ENCODE measurements around the gene MEPE. TPM values are rescaled to one million over a fixed set of nuclear protein-coding genes. Genes with fewer than 3 reads are reported as not detected.

MEPE gene
- total RNA-seq, 2 donors from 2014 or later, result not detected

DNA sequence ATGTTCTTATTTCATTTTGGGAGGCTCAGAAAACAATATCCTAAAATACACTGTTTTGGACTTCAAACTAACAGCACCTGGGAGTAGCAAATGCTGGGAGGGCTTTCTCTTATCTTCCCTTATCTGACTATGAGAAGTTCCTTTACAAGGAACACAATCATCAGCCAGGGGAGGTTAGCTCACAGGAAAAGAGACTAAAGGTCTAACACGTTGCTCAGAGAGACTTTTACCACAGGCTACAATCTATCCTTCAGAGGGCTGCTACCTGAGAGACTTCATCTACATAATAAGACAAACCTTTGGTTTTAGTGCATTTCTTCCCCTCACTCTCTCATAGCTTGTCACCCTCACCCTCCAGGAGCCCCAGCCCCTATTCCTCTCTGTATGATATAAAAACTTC lies 35.8 kb downstream of the MEPE start:
- Histone ChIP-seq H3K9me3 (no peaks in the 10 kb centered on the region), H3K27me3 (replicated peaks; ENCODE audit: insufficient read depth) (no peaks in the 10 kb centered on the region), H3K27ac (no peak overlapping the region), H3K4me1 (ENCODE audit: control insufficient read depth in 1 of 2, low read depth in 2 of 2) (peaks cover 12 to 14% of the 10 kb centered on the region in 2 donors), H3K4me3 (no peak overlapping the region), H3K36me3 (no peaks in the 10 kb centered on the region)
- no peak for TF ChIP-seq CTCF (IDR thresholded peaks at IDR 0.05)
- DNase-seq (ENCODE audit: low spot score) (no peak), ATAC-seq (ENCODE audit: insufficient number of reproducible peaks, low FRiP score, low read depth) (no peak)

- no peak for DNase-seq (ENCODE audit: low spot score)
- H3K9me3 ChIP-seq, result no peaks in the 10 kb centered on the region
- ATAC-seq (ENCODE audit: insufficient number of reproducible peaks, low FRiP score, low read depth), result no peak
Measured at GRCh38 chr4:87872028-87872427, 39.3 kb downstream of the MEPE start.

GRCh38 chr4:87875191-87875590 lies 42.4 kb downstream of the MEPE start:
- H3K4me1 ChIP-seq (ENCODE audit: control insufficient read depth in 1 of 2, low read depth in 2 of 2), result peaks cover 12 to 14% of the 10 kb centered on the region in 2 donors
- no peak for DNase-seq (ENCODE audit: low spot score)
- no peaks in the 10 kb centered on the region for H3K36me3 ChIP-seq
- H3K27me3 ChIP-seq (replicated peaks; ENCODE audit: insufficient read depth), result no peaks in the 10 kb centered on the region
- no peak overlapping the region for H3K4me3 ChIP-seq
- no peak for ATAC-seq (ENCODE audit: insufficient number of reproducible peaks, low FRiP score, low read depth)
- H3K27ac ChIP-seq, result no peak overlapping the region
- H3K9me3 ChIP-seq, result no peaks in the 10 kb centered on the region
- TF ChIP-seq CTCF (IDR thresholded peaks at IDR 0.05), result no peak

More at GRCh38 chr4:87872028-87872427, 39.3 kb downstream of the MEPE start:
- TF ChIP-seq CTCF (IDR thresholded peaks at IDR 0.05), result no peak
- Histone ChIP-seq H3K27ac (peak overlapping the region in 1 of 2 donors; percentile 35), H3K4me1 (ENCODE audit: control insufficient read depth in 1 of 2, low read depth in 2 of 2) (peaks cover 12 to 14% of the 10 kb centered on the region in 2 donors), H3K36me3 (no peaks in the 10 kb centered on the region), H3K4me3 (no peak overlapping the region), H3K27me3 (replicated peaks; ENCODE audit: insufficient read depth) (no peaks in the 10 kb centered on the region)

DNA sequence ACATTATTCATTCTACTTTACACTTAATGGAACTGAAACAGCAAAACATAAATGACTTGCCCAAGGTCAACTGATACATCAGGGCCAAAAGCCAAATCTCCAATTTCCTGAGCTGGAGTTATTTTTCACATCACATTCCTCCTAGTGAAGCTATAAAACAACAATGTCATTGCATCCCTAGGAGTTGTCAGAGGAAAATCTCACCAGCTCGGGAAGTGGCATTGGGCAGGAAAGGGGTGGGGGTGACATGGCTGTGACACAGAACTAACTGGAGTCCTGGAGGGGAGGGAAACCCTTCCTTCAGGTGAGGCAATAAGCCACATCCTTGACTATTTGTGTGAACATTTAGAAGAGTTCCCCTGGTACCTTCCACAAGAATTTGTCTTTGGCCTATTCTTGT lies 47.3 kb downstream of the MEPE start:
- Histone ChIP-seq H3K9me3 (no peaks in the 10 kb centered on the region), H3K36me3 (no peaks in the 10 kb centered on the region), H3K4me3 (no peak overlapping the region), H3K27ac (no peak overlapping the region), H3K4me1 (ENCODE audit: control insufficient read depth in 1 of 2, low read depth in 2 of 2) (peaks cover 5 to 13% of the 10 kb centered on the region in 2 donors), H3K27me3 (replicated peaks; ENCODE audit: insufficient read depth) (no peaks in the 10 kb centered on the region)
- TF ChIP-seq CTCF (IDR thresholded peaks at IDR 0.05), result no peak
- no peak for DNase-seq (ENCODE audit: low spot score)
- ATAC-seq (ENCODE audit: insufficient number of reproducible peaks, low FRiP score, low read depth), result no peak

DNA sequence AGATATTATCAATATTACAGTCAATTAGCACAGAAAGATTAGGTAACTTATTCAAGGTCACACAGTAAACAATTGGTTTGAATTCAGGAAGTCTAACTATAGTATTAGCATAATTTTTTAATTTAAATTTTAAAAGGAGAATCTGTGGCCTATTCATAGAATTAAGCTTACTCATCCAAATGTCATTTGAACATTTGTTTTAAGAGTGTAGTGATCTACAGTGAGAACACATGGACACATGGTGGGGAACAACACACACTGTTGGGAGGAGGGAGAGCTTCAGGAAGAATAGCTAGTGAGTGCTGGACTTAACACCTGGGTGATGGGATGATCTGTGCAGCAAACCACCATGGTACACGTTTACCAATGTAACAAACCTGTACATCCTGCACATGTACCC lies 48.3 kb downstream of the MEPE start:
- no peaks in the 10 kb centered on the region for H3K9me3 ChIP-seq
- H3K27ac ChIP-seq, result no peak overlapping the region
- H3K27me3 ChIP-seq (replicated peaks; ENCODE audit: insufficient read depth), result no peaks in the 10 kb centered on the region
- peaks cover 5 to 13% of the 10 kb centered on the region in 2 donors for H3K4me1 ChIP-seq (ENCODE audit: control insufficient read depth in 1 of 2, low read depth in 2 of 2)
- TF ChIP-seq CTCF (IDR thresholded peaks at IDR 0.05), result no peak
- H3K36me3 ChIP-seq, result no peaks in the 10 kb centered on the region
- H3K4me3 ChIP-seq, result no peak overlapping the region
- DNase-seq (ENCODE audit: low spot score) (no peak), ATAC-seq (ENCODE audit: insufficient number of reproducible peaks, low FRiP score, low read depth) (no peak)
